NCI-H1048 (cell line): ENCODE results near the gene AP3S2.
"Not testable (repeated sequence)": the region's sequence is repeated elsewhere in the genome, so short reads cannot be mapped to it uniquely, and the experiment has no call there.

Experiments
- DNase-seq: peaks from one replicate; lab custom pipeline; 2025; lab: John Stamatoyannopoulos, UW

AP3S2 gene

GRCh38 chr15:89864958-89865739 is 28.6 kb downstream of the AP3S2 start:
- no peak for DNase-seq

GRCh38 chr15:89863918-89864317 is 29.9 kb downstream of the AP3S2 start:
- DNase-seq = no peak

GRCh38 chr15:89860891-89861290 is 32.9 kb downstream of the AP3S2 start:
- no peak for DNase-seq

GRCh38 chr15:89860431-89860830 is 33.4 kb downstream of the AP3S2 start:
- DNase-seq = no peak

GRCh38 chr15:89858661-89859458 is 34.9 kb downstream of the AP3S2 start:
- no peak for DNase-seq

GRCh38 chr15:89857673-89858072 is 36.1 kb downstream of the AP3S2 start:
- no peak for DNase-seq

- DNase-seq = no peak
Observed at GRCh38 chr15:89855948-89856347, 37.8 kb downstream of the AP3S2 start.

- DNase-seq = not testable (repeated sequence)
Observed at GRCh38 chr15:89854863-89855262, 38.9 kb downstream of the AP3S2 start.

GRCh38 chr15:89852342-89852995 is 41.3 kb downstream of the AP3S2 start:
- DNase-seq = no peak

GRCh38 chr15:89851673-89852341 is 42.0 kb downstream of the AP3S2 start:
- no peak for DNase-seq

- DNase-seq = no peak
Observed at GRCh38 chr15:89848970-89849292, 44.9 kb downstream of the AP3S2 start.

GRCh38 chr15:89847101-89847500 is 46.7 kb downstream of the AP3S2 start:
- no peak for DNase-seq

- no peak for DNase-seq
Observed at GRCh38 chr15:89845305-89845893, 48.4 kb downstream of the AP3S2 start.

- DNase-seq = no peak
Observed at GRCh38 chr15:89841962-89842361, 51.8 kb downstream of the AP3S2 start.

- DNase-seq = no peak
Observed at GRCh38 chr15:89841306-89841705, 52.5 kb downstream of the AP3S2 start.

- no peak for DNase-seq
Observed at GRCh38 chr15:89839167-89839810, 54.5 kb downstream of the AP3S2 start.

- no peak for DNase-seq
Observed at GRCh38 chr15:89837830-89838178, 56.0 kb downstream of the AP3S2 start.

GRCh38 chr15:89837134-89837829 is 56.5 kb downstream of the AP3S2 start:
- no peak for DNase-seq

GRCh38 chr15:89836267-89837133 is 57.3 kb downstream of the AP3S2 start:
- no peak for DNase-seq

GRCh38 chr15:89835176-89835564 is 58.6 kb downstream of the AP3S2 start:
- DNase-seq = no peak
